ENCODE data around the gene NKIRAS1.
"Not testable (repeated sequence)": the region's sequence is repeated elsewhere in the genome, so short reads cannot be mapped to it uniquely, and the experiment has no call there.

Gene NKIRAS1

DNA sequence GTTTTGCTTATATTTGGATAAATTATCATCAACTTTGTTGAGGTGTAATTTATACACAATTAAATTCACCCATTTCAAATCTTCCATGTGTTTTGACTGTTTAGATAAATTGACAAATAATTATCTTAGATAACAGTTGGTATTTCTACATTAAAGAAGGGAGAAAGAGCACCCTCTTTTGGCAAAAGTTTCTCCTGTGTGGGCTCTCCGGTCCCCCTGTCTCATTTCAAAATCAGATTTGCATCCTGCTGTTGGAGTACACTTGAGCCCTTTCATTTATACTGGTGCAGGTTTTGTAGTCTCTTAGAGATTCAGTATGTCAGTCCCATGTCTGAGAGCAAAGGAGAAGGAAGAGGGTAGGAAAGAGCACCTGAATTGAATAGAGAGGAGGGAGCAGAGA, 49.4 kb downstream of the NKIRAS1 start:
- peak; percentile 52 for DNase-seq

DNA sequence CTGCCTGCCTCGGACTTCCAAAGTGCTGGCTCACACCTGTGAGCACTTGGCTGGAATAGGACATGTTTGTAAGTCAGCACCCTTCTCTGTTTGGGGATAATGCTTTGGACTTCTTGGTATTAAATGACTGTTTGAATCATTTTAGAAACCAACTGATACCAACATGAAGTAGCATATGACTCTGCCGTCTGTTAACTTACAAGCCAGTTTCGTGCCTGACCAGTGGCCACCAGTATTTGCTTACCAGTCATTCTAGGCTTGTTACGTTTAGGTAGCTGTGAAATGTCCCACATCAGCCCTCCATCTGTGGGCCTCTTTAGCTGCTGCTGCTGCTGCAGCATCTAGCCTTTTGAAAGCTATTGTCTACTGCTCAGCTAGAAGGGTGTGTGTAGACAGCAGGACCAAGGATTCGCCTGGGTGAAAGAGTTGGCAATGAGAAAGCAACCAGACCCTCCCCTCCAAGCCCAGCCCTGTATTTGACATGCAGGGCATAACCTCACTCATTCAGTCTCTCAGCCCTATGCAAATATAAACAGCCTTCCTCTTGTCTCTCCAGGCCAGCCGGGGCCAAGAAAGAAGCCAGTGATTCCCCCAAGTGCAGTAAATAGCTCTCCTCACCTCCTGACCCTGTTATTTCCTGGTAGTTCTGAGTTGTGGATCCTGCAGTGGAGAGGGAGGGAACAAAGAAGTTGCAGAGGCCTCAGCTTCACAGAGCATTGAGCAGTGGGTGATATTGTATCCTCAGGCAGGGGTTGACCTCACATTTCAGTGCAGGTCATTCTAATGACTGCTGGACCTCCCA, 51.0 kb downstream of the NKIRAS1 start:
- peak; percentile 70 for DNase-seq

DNA sequence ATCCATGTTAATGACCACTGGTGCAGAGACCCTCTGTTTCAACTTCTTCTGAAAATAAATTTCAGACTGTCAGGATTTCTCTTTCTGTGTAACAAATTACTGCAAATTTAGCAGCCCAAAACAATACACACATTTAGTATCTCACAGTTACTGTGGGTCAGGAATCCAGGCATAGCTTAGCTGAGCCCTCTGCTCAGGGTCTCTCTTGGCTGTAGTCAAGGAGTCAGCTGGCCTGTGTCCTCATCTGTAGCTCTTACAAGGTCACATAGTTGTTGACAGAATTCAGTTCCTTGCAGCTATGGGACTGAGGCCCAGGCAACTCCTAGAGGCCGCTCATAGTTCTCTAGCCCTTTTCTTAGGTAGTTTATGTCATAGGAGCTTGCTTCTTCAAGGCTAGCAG, 51.9 kb downstream of the NKIRAS1 start:
- DNase-seq = no peak

DNA sequence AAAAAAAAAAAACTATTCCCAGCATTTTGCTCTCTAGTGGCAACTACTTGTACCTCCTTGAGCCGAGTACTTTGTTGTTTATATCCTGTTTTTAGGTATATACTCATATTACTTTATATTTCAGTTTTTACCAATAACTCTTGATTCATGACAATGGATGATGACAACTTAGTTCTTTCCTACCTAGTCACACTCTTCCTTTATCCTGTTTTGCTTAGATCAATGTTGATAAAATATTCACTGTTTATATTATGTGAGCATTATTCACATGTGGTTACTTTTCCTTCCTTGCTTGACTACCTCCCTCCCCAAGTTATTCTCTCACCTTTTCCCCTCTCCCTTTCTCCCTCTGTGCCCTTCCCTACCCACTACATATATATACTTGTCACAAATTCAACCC, 53.7 kb downstream of the NKIRAS1 start:
- no peak for DNase-seq

DNA sequence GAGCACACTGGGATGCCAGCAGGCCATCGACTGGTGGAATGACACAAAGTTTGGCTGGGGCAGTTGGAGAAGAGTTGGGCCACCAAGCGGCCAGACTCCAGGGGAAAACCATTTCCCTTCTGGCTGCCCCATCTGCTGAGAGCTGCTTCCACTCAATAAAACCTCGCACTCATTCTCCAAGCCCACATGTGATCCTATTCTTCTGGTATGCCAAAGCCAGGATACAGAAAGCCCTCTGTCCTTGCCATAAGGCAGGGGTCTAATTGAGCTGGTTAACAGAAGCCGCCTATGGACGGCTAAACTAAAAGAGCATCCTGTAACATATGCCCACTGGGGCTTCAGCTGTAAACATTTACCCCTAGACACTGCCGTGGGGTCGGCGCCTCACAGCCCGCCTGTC, 55.1 kb downstream of the NKIRAS1 start:
- DNase-seq = no peak

DNA sequence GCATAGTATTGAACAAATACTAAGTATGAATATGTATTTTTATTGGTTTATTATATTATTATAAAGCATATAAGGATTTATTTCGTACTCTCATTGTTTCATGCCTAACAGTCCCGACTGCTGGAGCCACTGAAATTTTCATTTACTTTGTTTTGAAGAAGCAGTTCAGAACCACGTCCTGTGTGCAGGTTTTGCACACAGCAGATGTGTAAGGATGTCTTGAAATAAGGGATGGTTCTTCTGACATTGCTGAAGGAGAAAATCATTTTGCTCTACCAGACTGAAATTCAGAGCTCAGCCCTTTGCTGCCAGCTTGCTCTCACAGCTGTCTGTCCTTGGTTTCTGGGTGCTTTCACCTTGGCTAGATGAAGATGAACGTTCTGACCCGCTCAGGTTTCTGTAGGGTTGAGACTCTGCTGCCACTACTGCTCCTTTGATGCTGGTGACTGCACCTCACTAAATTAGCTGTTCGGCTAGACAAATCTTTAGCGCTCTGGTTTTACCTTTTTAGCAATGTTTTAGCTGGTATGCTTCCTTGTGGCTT, 56.9 kb downstream of the NKIRAS1 start:
- DNase-seq = no peak

DNA sequence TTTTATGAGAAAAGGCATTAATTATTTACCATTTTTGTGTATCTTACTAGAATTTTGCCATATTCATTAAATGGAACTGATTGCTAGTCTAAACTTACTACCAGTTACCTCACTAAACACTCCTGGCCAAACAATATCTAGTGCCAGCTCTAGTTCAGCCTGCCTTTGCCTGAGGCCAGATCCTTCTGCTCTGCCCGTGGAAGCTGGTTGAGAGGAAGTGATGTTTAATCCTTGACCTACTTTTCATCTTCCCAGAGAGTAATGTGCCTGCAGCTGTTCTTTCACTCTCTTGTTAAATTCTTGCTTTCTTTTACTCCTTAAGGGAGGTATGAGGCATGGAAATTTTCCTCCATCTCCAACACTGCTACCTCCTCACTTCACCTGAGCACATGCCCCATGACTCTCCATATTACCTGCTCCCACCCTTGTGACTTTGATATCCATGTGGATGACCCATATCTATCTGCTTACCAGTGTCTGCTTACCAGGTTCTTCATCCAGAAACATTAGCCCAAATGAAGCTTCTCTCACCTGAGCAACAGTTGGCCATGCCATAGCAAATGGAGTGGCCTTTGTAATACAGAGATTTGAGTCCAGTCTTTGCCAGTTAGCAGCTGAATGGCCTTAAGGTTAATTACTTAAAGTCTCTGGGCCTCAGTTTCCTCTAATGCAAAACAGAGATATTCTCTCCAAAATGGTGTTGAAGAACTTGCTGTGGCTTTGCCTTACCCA, 57.6 kb downstream of the NKIRAS1 start:
- no peak for DNase-seq

DNA sequence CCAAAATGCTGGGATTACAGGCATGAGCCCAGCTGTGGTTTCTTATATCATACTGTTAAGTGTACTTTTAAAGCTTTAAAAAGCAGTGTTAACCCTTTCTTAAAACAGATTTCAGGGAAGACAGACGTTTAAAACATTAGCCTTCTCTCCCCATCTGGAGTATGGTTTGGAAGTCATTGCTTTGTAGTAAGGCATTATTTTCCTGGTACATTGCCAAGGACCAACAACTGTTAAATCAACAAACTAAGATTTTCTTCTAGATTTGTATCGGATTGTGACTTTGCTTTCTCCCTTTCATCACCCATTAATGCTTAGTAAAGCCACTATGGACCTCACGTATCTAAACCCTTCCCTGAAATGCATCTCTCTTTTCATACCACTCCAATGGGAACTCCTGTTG, 60.5 kb downstream of the NKIRAS1 start:
- no peak for DNase-seq

DNA sequence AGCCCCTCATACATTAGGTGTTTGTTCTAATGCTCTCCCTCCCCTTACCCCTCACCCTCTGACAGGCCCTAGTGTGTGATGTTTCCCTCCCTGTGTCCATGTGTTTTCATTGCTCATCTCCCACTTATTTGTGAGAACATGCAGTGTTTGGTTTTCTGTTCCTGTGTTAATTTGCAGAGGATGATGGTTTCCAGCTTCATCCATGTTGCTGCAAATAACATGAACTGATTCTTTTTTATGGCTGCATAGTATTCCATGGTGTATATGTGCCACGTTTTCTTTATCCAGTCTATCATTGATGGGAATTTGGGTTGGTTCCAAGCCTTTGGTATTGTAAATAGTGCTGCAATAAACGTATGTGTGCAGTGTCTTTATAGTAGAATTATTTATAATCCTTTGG, 67.3 kb downstream of the NKIRAS1 start:
- not testable (repeated sequence) for DNase-seq

DNA sequence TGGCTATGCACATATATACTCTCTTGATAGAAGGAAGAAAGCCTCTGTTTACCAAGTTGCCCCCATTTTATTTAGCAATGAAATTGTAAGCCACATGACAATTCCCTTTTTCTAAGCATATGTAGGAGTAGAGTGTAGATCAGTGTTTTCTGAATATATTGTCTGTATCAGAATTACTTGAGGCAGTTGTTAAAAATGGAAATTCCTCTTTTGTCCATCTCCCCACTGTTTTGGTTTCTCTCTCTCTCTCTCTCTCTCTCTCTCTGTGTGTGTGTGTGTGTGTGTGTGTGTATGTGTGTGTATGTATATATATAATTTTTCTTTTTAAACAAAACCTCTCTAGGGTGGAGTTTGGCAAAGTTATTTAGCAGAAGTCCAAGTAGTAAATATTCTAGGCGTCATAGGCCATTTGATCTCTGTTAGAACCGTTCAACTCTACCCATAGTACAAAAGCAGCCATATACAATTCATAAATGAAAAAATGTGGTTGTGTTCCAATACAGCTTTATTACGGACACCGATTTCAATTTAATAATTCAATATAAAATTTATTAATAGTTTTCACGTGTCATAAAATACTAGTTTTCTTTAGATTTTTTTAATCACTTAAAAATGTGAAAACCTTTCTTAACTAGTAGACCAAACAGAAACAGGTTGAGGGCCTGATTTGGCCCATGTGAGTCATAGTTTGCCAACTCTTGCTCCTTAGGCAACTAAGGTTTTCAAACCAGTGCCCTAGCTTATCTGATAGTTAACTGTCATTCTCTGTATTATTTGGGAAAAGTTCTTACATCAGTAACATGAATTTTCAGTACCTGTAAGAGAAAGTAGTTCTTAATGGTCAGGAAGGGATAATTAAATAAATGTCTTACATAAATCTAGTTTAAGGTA, 71.2 kb downstream of the NKIRAS1 start:
- no peak for DNase-seq

DNA sequence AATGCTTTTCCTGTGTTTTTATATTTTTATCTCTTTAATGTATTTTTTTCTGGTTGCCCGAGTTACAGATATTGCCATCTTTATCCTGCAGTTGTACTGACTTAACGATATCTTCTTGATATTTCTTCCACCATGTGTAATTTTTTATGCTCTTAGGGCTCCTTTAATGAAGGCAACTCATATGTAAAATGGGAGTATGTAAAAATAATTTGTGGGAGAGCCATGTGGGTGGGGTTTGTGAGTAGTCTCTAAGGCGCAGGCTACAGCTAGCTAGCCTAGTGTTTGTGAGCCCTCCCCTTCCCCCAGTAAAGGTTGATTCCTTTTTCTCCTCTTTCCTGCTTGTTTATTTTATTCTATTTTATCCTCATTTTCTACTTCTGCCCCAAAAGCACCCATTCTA, 72.9 kb downstream of the NKIRAS1 start:
- no peak for DNase-seq
